ENCODE data around the gene SLC16A10.
"Not testable (repeated sequence)": the region's sequence is repeated elsewhere in the genome, so short reads cannot be mapped to it uniquely, and the experiment has no call there.

SLC16A10 gene

DNA sequence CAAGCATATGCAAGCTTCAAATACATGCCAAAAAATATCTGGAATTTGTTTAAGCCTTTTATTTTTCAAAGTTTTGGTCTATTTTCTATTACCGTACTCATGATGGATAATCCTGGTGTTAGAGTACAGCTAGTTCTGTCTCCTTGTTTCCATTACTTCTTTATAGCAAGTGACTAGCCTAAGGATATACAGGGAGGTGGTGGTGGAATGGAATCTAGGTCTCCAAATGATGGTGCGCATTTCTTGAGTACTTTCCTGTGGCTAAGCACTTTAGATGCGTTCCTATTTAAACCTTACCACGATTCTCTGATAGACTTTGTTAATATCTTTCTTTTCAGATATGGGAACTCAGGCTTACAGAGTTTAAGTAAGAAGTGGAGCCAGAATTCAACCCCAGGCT lies 3.5 kb downstream of the SLC16A10 start:
- Histone ChIP-seq H3K27me3 (peaks cover 57% of the 10 kb centered on the region), H3K27ac (no peak overlapping the region)
- TF ChIP-seq, protein P1, sequence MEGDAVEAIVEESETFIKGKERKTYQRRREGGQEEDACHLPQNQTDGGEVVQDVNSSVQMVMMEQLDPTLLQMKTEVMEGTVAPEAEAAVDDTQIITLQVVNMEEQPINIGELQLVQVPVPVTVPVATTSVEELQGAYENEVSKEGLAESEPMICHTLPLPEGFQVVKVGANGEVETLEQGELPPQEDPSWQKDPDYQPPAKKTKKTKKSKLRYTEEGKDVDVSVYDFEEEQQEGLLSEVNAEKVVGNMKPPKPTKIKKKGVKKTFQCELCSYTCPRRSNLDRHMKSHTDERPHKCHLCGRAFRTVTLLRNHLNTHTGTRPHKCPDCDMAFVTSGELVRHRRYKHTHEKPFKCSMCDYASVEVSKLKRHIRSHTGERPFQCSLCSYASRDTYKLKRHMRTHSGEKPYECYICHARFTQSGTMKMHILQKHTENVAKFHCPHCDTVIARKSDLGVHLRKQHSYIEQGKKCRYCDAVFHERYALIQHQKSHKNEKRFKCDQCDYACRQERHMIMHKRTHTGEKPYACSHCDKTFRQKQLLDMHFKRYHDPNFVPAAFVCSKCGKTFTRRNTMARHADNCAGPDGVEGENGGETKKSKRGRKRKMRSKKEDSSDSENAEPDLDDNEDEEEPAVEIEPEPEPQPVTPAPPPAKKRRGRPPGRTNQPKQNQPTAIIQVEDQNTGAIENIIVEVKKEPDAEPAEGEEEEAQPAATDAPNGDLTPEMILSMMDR (IDR thresholded peaks at IDR 0.05): no peak

DNA sequence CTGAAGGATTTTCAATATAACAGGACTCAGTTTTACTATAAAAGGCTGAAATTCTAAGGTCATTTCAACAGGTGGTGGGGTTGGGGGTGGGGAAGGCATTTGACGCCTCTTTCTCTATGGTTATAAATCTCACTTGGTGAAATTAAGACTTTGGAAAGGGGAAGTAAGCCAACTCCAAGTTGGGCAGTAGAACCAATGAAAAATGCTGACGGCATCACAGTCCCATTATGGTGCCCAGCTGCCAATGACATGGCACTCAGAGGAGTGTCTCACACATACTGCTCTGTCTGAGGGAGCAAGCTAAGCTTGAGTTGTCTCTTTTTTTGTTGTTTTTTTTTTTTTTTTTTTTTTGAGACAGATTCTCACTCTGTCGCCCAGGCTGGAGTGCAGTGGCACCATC lies 4.7 kb downstream of the SLC16A10 start:
- peaks cover 13 to 14% of the 10 kb centered on the region in 2 experiments for H3K4me1 ChIP-seq (ENCODE audit: control insufficient read depth in 1 of 2, insufficient read depth in 1 of 2, low read depth in 1 of 2, low read length in 1 of 2)
- H3K27ac ChIP-seq: no peak overlapping the region
- peaks cover 45% of the 10 kb centered on the region for H3K27me3 ChIP-seq
- no peaks in the 10 kb centered on the region for H3K9me3 ChIP-seq
- H3K36me3 ChIP-seq: no peaks in the 10 kb centered on the region
- no peak overlapping the region for H3K4me3 ChIP-seq (ENCODE audit: low read depth in 1 of 2, low read length in 1 of 2)
- TF ChIP-seq, protein P1 (IDR thresholded peaks at IDR 0.05): no peak

More for the DNA sequence above, 3.5 kb downstream of the SLC16A10 start:
- Histone ChIP-seq H3K4me3 (ENCODE audit: low read depth in 1 of 2, low read length in 1 of 2) (no peak overlapping the region), H3K36me3 (no peaks in the 10 kb centered on the region), H3K9me3 (no peaks in the 10 kb centered on the region), H3K4me1 (ENCODE audit: control insufficient read depth in 1 of 2, insufficient read depth in 1 of 2, low read depth in 1 of 2, low read length in 1 of 2) (peaks cover 17 to 20% of the 10 kb centered on the region in 2 experiments)

DNA sequence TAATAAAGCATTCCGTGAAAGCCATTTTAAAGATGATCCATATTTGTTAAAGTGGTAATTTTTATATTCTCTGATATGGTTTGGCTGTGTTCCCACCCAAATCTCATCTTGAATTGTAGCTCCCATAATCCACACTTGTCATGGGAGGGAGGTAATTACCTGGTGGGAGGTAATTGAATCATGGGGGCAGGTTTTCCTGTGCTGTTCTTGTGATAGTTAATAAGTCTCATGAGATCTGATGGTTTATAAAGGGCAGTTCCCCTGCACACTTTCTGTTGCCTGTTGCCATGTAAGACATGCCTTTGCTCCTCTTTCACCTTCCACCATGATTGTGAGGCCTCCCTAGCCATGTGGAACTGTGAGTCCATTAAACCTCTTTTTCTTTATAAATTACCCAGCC lies 8.2 kb downstream of the SLC16A10 start:
- H3K27ac ChIP-seq; H3K4me3 ChIP-seq (ENCODE audit: low read depth in 1 of 2, low read length in 1 of 2); H3K9me3 ChIP-seq; H3K4me1 ChIP-seq (ENCODE audit: control insufficient read depth in 1 of 2, insufficient read depth in 1 of 2, low read depth in 1 of 2, low read length in 1 of 2); H3K36me3 ChIP-seq: not testable (repeated sequence)
- H3K27me3 ChIP-seq: peaks cover 10% of the 10 kb centered on the region

- Histone ChIP-seq H3K4me3 (ENCODE audit: low read depth in 1 of 2, low read length in 1 of 2) (no peak overlapping the region), H3K27ac (no peak overlapping the region), H3K9me3 (no peaks in the 10 kb centered on the region), H3K36me3 (no peaks in the 10 kb centered on the region), H3K27me3 (peaks cover 3% of the 10 kb centered on the region), H3K4me1 (ENCODE audit: control insufficient read depth in 1 of 2, insufficient read depth in 1 of 2, low read depth in 1 of 2, low read length in 1 of 2) (no peaks in the 10 kb centered on the region)
- TF ChIP-seq, protein P1 (IDR thresholded peaks at IDR 0.05): no peak
Observed at GRCh38 chr6:111096246-111096645, 8.9 kb downstream of the SLC16A10 start.

DNA sequence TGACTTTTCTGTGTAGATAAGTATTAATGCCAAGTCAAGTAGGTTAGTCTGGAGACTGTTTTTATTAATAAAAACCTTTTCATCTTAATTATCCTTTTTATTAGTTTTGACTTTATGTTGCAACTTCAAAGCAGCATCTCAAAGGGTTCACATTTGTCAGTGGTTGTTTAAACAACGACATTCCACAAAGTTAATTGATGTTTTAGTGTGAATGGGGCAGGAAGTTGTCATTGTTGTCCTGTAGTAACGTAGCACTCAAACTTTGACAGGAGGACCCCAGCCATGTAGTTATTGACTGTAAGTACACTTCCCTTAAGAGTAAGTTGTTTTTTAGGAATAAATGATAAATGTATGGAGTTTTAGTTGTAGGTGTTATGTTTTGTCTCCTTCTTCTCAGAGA lies 11.3 kb downstream of the SLC16A10 start:
- no peaks in the 10 kb centered on the region for H3K4me1 ChIP-seq (ENCODE audit: control insufficient read depth in 1 of 2, insufficient read depth in 1 of 2, low read depth in 1 of 2, low read length in 1 of 2)
- H3K27ac ChIP-seq: no peak overlapping the region
- no peak overlapping the region for H3K4me3 ChIP-seq (ENCODE audit: low read depth in 1 of 2, low read length in 1 of 2)
- H3K27me3 ChIP-seq: no peaks in the 10 kb centered on the region
- TF ChIP-seq, protein P1 (IDR thresholded peaks at IDR 0.05): no peak
- H3K36me3 ChIP-seq: no peaks in the 10 kb centered on the region
- no peaks in the 10 kb centered on the region for H3K9me3 ChIP-seq

DNA sequence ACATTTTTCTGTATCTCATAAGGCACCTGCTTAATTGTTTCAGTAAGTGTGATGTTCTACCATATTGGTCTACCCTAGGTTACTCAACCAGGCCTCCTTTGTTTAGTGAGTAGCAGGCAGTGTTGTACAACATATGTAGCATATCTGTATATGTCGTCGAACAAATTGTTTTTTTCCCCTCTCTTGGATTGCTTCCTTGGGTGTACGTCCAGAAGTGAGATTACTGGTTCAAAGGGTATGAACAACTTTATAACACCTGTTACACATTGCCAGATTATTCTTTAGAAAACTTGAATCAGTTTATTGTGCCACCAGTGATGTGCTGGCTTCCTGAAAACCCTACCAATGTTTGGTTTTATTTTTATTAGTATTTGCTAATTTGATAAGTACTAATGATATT lies 14.7 kb downstream of the SLC16A10 start:
- no peaks in the 10 kb centered on the region for H3K36me3 ChIP-seq
- no peaks in the 10 kb centered on the region for H3K4me1 ChIP-seq (ENCODE audit: control insufficient read depth in 1 of 2, insufficient read depth in 1 of 2, low read depth in 1 of 2, low read length in 1 of 2)
- H3K9me3 ChIP-seq: no peaks in the 10 kb centered on the region
- no peak overlapping the region for H3K27ac ChIP-seq
- no peak overlapping the region for H3K4me3 ChIP-seq (ENCODE audit: low read depth in 1 of 2, low read length in 1 of 2)
- TF ChIP-seq, protein P1 (IDR thresholded peaks at IDR 0.05): no peak
- no peaks in the 10 kb centered on the region for H3K27me3 ChIP-seq
